HG03139 (cell line): ENCODE measurements around the gene GPC2.
"Not testable (repeated sequence)": the region's sequence is repeated elsewhere in the genome, so short reads cannot be mapped to it uniquely, and the experiment has no call there.

Experiments
- ATAC-seq: cut with Tn5 transposase; IDR thresholded peaks from one replicate; pipeline ENCODE4 v1.9.1; 2021; ENCODE audit not compliant: unreplicated experiment

Gene GPC2

DNA sequence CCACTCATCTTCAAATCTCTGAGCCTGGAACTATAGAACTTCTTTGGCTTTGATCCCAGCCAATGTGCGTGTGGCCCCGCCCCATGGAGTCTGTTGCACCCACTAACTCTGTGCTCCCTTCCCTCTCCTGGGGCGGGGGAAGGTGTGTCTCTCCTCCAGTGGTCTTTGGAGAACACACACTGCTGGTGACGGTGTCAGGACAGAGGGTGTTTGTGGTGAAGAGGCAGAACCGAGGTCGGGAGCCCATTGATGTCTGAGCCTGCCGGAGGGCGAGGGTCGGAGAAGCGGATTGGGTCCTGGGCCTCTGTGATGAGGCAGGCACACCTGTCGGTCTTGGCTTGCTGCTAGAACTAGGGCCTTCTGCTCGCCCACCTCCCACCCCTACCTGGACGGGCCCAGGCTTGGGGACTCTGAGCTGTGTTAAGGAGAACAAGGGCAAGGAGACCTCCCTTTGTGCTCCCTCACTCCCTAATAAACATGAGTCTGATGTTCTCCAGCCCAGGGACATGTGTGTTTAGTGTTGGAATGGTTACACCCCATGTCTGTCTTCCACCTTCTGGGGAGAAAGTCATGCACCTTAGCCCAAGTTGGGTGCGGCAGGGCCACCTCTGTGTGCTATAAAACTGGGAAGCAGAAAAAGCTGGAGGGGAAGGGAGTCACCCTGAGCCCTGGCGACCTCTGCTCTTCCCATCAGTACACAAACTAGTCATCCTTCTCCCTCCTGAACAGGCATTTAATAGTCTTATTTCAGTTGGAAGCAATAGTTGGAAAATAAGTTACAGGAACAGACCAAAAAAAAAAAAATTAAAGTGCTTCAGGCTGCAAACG, 23.3 kb downstream of the GPC2 start:
- no peak for ATAC-seq

DNA sequence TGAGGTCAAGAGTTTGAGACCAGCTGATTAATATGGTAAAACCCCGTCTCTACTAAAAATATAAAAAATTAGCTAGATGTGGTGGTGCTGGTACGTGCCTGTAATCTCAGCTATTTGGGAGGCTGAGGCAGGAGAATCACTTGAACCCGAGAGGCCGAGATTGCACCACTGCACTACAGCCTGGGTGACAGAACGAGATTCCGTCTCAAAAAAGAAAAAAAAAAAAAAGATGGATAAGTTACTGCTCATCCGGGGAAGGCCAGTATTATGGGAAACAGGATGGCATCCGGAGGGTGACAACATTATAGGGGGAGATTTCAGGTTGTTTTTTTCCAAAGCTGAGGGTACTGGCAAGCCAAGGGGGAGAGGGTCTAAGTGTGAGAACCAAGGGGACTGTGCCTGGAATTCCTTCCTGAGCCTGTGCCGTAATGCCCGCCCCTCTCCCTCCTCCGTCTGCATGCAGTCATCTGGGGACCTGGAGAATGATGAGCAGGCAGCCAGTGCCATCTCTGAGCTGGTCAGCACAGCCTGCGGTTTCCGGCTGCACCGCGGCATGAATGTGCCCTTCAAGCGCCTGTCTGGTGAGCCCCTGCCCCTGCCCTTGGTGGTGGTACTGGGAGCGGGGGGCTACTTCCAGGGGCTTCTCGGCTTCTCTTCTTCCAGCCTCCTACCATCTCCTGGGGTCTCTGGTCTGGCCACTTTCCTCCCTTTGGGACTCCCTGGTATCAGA, 24.1 kb downstream of the GPC2 start:
- ATAC-seq: no peak

DNA sequence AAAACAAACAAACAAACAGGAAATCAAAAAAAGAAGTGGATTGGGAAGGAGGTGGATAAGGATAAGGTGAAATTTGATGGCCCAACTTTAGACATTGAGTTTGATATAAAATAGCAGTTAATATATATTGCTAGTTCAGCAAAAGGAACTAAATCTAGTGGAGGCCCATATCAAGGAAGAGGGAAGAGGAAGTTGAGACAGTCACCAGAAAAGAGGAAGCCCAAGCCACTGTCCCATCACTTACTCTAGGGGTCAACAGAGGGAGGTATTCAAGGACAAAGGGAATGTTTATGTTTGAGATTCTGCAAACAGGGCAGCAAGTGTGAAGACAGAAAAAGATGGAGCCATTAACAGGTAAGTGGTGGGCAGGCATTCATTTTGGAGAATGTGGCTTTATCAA, 24.8 kb downstream of the GPC2 start:
- no peak for ATAC-seq

DNA sequence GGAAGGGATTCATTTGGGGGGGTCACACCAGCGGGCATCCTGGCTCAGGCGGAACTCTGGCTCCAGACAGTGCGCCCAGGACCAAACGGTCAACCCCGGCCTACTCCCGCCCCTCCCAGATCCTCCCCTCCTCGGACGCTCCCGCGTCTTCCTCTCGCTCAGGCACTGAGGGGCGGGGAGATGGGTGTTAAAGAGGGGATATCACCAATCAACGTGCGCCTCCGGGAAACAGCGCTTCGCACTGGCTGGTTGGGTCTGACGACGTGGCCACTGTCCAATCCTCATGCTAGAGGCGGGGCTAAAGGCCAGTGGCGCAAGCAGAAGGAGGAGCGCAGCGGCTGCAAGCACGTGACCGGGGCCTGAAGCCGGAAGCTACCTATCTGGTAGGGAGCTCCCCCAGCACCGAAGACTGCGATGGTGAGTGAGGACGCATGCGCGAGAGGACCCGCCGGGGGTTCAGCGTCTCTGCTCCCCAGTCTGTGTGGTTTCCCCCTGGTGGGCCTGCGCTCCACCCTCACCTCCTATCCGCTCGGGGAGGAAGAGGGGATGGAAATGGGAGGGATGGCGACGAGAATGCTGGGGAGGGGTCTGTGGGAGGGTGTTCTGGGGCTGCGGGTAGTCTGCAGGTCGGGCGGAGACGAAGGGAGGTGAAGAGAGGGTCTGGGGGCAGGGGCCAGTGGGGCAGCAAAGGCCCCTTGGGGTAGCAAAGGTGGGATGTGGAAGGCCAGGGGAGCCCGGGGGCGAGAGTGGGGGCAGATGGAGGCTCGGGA, 28.4 kb downstream of the GPC2 start, which contains the start of gene LAMTOR4:
TSS of gene LAMTOR4 (plus strand) at position 360 of the 770 bp plus-strand sequence. CDS start at position 415, 55 bp downstream.
- peak; percentile 98 for ATAC-seq

DNA sequence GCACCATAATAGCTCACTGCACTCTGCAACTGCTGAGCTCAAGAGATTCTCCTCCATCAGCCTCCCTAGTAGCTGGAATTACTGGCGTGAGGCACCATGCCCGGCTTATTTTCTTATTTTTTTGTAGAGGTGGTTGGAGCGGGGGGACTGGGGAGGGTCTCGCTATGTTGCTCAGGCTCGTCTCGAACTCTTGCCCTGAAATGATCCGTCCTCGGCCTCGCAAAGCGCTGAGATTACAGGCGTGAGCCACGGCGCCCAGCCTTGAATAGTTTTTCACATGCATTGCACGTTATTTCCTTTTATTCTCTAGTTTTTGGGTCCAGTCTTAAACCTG, 29.0 kb downstream of the GPC2 start:
- no peak for ATAC-seq

DNA sequence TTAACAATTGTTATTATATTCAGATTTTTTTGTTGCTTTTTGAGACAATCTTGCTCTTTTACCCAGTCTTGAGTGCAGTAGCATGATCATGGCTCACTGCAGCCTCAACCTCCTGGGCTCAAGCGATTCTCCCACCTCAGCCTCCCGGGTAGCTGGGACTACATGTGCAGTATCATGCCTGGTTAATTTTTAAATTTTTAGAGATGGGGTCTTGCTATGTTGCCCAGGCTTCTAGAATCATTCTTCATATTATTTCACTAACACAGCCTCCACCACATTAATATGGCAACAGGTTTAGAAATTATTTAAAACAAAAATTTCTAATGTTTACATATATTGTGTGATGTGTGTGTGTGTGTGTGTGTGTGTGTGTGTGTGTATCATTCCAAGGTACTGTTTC, 29.9 kb downstream of the GPC2 start:
- ATAC-seq: no peak

DNA sequence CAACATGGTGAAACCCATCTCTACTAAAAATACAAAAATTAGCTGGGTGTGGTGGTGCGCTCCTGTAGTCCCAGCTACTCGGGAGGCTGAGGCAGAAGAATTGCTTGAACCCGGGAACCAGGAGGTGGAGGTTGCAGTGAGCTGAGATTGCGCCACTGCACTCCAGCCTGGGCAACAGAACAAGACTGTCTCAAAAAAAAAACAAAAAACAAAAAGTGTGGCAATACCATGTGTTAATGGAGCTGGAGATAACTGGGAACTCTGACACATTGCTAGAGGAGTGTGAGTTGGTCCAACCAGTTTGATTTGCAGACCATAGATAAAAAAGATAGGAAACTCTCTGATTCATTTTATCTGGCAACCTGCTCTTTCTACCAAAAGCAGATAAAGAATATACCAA, 30.8 kb downstream of the GPC2 start:
- not testable (repeated sequence) for ATAC-seq

DNA sequence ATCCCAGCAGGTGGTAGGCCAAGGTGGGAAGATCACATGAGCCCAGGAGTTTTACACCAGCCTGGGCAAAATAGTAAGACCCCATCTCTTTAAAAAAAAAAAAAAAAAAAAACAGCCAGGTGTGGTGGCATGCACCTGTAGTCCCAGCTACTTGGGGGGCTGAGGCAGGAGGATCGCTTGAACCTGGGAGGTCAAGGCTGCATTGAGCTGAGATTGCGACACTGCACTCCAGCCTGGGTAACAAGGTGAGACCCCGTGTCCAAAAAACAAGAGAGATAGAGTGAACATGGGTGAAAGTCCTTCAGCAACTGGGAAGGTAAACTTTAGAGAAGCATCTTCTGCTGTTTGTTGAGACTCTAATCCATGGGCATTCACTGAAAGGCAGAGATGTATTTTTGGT, 34.7 kb downstream of the GPC2 start:
- no peak for ATAC-seq

DNA sequence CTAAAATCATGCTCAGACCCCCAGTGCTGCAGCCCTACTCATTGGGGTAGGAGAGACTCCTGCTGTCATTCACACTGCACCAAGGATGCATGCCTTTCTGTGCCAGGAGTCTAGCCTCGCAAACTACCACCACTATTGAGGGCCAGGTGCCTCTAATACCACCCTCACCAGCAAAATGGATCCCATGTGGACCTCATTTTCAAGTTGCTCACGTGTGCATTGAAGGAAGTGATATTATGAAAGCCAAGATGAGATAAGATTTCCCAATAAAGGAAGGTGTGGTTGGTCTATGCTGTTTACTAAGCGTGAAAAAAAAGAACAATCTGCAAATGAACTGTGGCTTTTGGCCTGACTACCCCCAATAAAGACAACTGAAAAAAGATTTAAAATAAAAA, 35.6 kb downstream of the GPC2 start:
- no peak for ATAC-seq

DNA sequence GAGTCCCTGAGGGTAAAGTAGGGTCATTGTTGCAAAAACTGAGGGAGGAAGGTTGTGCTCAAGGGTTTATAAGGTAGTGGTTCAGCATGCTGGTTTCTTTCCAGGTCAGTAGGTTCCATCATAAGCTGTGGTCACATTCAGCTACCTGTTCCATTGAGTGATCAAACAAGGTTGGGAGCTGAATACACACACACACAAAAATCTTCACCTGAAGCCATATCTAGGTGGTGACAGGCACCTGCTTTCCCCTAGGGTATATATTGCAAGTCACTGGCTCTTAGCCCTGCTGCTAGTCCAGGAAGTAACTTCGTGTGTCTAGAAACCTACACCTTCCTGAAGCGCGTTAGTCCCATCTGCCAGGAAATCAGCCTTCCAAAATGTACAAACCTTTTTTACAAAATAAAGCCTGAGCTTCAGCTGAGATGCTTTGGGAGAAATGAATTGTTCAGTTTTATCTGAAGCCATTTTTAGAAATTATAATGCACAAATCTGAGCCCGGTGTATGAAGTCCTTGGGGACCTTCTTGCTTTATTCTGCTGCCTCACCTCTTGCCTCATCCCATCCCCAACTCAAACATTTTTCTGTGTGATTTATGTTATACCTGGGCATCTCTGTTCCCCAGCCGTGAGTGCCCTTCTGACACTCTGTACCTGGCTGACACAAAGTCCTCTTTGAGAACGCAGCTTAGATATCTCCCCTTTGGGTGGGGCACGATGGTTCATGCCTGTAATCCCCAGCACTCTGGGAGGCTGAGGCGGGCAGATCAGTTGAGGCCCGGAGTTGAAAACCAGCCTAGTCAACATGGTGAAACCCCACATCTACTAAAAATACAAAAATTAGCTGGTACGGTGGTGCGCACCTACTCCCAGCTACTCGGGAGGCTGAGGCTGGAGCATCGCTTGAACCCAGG, 39.1 kb downstream of the GPC2 start:
- no peak for ATAC-seq

DNA sequence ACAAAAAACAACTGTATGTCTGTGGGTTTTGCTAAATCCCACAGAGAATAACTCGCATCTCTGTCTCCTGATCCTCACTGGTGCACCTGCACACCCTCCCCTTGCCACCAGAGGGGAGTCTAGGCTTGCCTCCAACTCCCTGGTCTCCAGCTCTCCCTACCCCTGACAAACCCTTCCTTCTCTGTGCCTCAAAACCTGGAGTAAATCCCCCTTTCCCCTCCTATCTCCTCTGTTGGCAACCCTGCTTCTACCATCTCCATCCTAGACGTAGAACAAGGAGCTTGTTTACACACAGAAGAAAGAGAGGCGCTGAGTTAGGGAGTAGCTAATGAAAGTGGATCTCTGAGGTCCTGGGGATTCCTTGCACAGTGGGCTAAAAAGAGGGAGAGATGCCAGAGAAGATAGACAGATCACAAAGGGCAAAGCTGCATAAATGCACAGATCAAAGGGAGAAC, 44.5 kb downstream of the GPC2 start:
- no peak for ATAC-seq

DNA sequence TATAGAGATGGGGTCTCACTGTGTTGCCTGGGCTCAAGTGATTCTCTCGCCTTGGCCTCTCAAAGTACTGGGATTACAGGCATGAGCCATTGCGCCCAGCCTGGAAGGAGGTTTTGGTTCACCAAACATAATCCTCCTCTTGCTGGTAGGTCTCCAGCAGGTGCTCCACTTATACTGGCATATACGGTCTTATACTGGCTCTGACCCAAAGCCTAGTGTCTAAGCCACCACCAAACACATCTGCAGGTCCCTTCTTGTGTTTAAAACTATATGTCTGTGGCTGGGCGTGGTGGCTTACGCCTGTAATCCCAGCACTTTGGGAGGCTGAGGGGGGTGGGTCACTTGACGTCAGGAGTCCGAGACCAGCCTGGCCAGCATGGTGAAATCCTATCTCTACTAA, 45.1 kb downstream of the GPC2 start:
- ATAC-seq: no peak

DNA sequence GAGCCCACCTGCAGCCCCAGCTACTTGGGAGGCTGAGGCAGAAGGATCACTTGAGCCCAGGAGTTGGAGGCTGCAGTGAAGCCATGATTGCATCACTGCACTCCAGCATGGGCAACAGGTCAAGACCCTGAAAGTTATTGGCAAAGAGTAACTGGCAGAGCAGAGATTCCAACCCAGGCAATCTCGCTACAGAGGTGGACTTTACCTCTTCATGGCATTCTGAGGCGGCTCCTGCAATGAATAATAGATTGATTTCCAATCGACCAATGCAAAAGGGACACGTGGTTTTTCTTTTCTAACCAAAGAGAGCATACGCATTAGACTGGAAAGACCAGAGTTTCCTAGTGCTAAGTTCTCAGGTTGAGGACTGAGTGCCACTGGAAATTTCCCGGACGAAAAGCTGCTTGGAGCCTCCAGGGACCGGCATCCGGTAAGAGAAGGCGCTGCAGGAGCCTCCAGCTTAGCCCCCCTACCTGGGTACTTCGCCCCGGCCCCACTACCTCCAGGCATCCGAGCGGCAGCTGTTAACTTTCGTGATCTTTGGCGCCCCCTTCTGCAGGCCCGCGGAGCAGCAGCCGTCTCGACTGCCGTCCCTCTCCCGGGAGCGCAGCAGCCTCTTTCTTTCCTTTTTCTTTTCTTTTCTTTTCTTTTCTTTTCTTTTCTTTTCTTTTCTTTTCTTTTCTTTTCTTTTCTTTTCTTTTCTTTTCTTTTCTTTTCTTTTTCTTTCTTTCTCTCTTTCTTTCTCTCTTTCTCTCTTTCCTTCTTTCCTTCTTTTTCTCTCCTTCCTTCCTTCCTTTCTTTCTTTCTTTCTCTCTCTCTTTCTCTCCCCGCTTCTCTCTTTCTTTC, 46.4 kb downstream of the GPC2 start:
- ATAC-seq: no peak

DNA sequence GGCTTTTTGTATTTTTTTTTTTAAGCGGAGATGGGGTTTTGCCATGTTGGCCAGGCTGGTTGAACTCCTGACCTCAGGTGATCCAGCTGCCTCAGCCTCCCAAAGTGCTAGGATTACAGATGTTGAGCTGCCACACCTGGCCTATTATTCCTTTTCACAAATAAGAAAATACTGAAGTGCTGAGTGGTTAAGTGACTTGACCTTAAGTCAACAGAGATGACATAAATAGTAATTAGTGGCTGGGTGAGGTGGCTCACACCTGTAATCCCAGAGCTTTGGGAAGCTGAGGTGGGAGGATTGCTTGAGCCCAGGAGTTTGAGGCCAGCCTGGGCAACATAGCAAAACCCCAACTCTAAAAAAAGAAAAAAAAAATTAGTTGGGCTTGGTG, 47.0 kb downstream of the GPC2 start:
- not testable (repeated sequence) for ATAC-seq

DNA sequence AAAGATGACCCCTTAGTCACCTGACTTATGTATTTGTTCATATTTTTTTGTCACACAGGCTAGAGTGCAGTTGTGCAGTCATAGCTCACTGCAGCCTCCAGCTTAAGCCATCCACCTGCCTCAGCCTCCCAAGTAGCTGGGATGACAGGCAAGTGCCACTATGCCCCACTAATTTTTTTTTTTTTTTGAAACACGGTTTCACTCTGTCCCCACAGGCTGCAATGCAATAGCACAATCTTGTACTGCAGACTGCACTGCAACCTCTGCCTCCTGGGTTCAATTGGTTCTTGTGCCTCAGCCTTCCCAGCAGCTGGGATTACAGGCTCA, 48.6 kb downstream of the GPC2 start:
- no peak for ATAC-seq

DNA sequence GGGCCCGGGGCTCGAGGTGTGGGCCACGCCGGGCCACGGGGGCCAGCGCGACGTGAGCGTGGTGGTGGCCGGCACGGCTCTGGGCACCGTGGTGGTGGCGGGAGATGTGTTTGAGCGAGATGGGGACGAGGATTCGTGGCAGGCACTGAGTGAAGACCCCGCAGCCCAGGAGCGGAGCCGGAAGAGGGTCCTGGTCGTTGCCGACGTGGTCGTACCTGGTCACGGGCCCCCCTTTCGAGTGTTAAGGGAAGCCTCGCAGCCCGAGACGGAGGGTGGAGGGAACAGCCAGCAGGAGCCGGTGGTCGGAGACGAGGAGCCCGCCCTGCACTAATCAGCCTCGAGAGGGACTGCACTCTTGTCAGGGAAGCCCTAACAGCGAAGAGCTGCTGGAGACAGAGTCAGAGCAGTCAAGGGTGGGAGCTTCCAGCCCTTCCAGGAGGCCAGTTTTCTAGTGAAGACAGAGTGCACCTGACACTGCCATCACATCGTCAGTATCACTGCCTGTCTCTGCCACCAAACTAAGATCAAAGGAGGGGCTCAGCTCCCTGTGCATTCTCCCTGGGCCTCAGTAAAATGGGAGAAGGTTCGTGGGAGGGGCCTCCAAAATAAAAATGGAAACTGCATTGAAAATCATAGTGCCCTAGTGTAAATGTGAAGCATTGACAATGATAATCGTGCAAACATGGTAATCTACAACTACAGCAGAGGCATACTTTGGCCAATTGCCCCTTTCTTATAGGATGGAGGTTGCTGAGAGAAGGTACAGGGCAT, 49.1 kb downstream of the GPC2 start:
- ATAC-seq: no peak

DNA sequence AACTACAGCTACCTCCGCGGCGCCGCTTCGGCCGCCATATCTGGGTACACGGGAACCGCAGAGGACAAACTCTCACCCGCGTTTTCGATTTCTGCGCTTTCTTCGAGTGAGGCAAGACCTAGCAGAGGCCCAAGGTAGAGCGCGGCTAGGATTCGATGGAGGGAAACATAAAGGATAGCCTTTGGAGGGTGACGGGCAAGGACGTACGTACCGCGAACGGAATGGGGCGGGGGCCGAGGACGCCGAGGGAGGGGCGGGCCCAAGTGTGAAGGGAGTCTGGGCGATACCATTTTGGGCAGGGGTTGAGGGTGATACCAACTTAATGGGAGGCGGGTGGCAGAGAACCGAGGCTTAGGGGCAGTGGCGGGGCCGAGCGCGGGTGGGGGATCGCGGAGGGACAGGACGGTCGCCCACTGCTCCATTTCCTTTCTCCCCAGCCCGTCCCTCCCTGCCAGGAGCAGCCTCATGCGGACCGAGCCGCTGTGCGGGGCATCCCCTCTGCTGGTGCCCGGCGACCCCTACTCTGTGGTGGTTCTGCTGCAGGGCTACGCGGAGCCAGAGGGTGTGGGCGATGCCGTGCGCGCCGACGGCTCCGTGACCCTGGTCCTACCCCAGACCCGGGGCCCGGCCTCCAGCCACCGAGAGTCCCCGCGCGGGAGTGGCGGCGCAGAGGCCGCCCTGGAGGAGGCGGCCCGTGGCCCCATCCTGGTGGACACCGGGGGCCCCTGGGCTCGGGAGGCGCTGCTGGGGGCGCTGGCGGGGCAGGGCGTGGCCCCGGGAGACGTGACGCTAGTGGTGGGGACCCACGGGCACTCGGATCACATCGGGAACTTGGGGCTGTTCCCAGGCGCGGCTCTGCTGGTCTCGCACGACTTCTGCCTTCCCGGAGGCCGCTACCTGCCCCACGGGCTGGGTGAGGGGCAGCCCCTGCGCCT, 50.0 kb downstream of the GPC2 start, which contains the start of gene MBLAC1:
TSS of gene MBLAC1 (plus strand) at position 37 of the 935 bp plus-strand sequence. CDS start at position 466, 429 bp downstream.
- peak; percentile 51 for ATAC-seq
